Esophagus muscularis mucosa (tissue), 4 donors: ENCODE data around the gene PIN1.

Experiments used
- CTCF ChIP-seq, 3 experiments: fragments of 200-600 bp in 2 of 3; fragments of 450-650 bp in 1 of 3; sonication (generic) in 2 of 3; IDR thresholded peaks; one replicate each; pipeline ENCODE4 v1.5.1; 2017 to 2019; ENCODE audit warnings: antibody characterized with exemption in 3 of 3, mild to moderate bottlenecking in 2 of 3, moderate library complexity in 1 of 3
- EP300 ChIP-seq: sonication (generic); formaldehyde crosslinking; IDR thresholded peaks from one replicate; pipeline ENCODE4 v1.6.1; 2017; ENCODE audit warnings: antibody characterized with exemption
- POLR2A ChIP-seq: fragments of 450-650 bp; IDR thresholded peaks from one replicate; pipeline ENCODE4 v1.6.1; 2017; ENCODE audit warnings: antibody characterized with exemption, moderate library complexity, mild to moderate bottlenecking, low read depth

GRCh38 chr19:9875796-9876195 is 40.7 kb downstream of the PIN1 start:
- TF ChIP-seq CTCF (IDR thresholded peaks at IDR 0.05) (no peak), POLR2A (no peak), EP300 (no peak)
